Prostate gland (tissue), 2 donors: ENCODE results near the gene ATP2C1. TPM values are rescaled to one million over a fixed set of nuclear protein-coding genes. Genes with fewer than 3 reads are reported as not detected.

ENCODE experiments used
- DNase-seq: peaks from one replicate; pipeline ENCODE4 v3.0.0-alpha.2; 2019; ENCODE audit warnings: low spot score
- H3K27ac ChIP-seq, 2 donors: fragments of 200-600 bp; sonication (generic); 2 replicates each; pipeline ENCODE4 v1.5.1; 2017 to 2019
- H3K27me3 ChIP-seq: fragments of 200-600 bp; sonication (generic); replicated peaks from 2 replicates; pipeline ENCODE4 v1.5.1; 2019; ENCODE audit not compliant: insufficient read depth
- H3K36me3 ChIP-seq, 2 donors: fragments of 200-600 bp; sonication (generic); 1 replicate in 1 of 2; 2 replicates in 1 of 2; pipeline versions ENCODE4 v1.5.1 to v1.8.1; 2017 to 2019
- H3K4me1 ChIP-seq: fragments of 200-600 bp; sonication (generic); replicated peaks from 2 replicates; pipeline ENCODE4 v1.5.1; 2019
- H3K4me3 ChIP-seq, 2 donors: fragments of 200-600 bp; sonication (generic); 2 replicates each; pipeline ENCODE4 v1.5.1; 2017 to 2019
- H3K9me3 ChIP-seq: fragments of 200-600 bp; sonication (generic); 2 replicates; pipeline ENCODE4 v1.5.1; 2017
- POLR2A ChIP-seq: fragments of 450-650 bp; IDR thresholded peaks from one replicate; pipeline ENCODE4 v1.6.1; 2016; ENCODE audit warnings: antibody characterized with exemption, mild to moderate bottlenecking
- POLR2AphosphoS5 ChIP-seq: sonication (generic); formaldehyde crosslinking; IDR thresholded peaks from one replicate; pipeline ENCODE4 v1.6.1; 2017; ENCODE audit warnings: antibody characterized with exemption
- WGBS: methylation state at CpG from one replicate; pipeline ENCODE4 v1.1.5; 2018; 5-methylcytosine and 5-hydroxymethylcytosine counted together
- intact Hi-C: fragments of 100-400 bp; cut with DNase I; formaldehyde crosslinking; loops from one replicate; pipeline ENCODE4 v1.14.2; 2022
- total RNA-seq, 2 donors: library from RNA; depleted of rRNA; stranded (reverse); fragments of >200 nt; gene quantifications; one replicate each; pipeline ENCODE4 v1.1.0, GENCODE V29; 2016
- TF ChIP-seq, protein P1 (sequence below), 4 experiments: fragments of 200-600 bp in 2 of 4; fragments of 450-650 bp in 2 of 4; sonication (generic) in 2 of 4; IDR thresholded peaks; 1 replicate in 3 of 4; 2 replicates in 1 of 4; pipeline ENCODE4 v1.5.1; 2016 to 2019; ENCODE audit warnings: antibody characterized with exemption in 4 of 4, mild to moderate bottlenecking in 2 of 4, moderate library complexity in 2 of 4

Gene ATP2C1
- total RNA-seq, 2 donors from 2014 or later = 123 to 158 TPM

DNA sequence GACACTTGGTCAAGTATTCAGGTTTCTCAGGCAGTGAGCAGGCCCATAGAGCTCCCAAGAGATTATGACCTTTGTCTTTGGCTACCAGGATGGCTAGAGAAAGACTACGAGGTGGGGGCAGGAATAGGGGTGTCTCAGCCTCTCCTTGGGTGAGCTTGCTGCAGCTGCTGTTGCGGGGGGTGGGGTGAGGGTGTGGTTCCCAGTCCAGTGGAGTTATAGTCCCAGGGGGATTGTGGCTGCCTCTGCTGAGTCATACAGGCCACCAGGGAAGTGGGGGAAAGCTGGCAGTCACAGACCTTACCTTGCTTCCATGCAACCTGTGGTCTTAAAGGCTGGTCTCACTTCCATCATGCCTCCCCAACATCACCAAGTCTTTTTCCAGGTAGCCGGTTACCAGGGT lies 31.7 kb downstream of the ATP2C1 start:
- Histone ChIP-seq H3K36me3 (no peaks in the 10 kb centered on the region), H3K9me3 (no peaks in the 10 kb centered on the region), H3K27ac (no peak overlapping the region), H3K4me3 (no peak overlapping the region), H3K27me3 (no peaks in the 10 kb centered on the region), H3K4me1 (no peaks in the 10 kb centered on the region)
- 100% methylated on average over 3 of the region's 3 CpGs for WGBS
- intact Hi-C loops = no loop called here
- TF ChIP-seq, protein P1, sequence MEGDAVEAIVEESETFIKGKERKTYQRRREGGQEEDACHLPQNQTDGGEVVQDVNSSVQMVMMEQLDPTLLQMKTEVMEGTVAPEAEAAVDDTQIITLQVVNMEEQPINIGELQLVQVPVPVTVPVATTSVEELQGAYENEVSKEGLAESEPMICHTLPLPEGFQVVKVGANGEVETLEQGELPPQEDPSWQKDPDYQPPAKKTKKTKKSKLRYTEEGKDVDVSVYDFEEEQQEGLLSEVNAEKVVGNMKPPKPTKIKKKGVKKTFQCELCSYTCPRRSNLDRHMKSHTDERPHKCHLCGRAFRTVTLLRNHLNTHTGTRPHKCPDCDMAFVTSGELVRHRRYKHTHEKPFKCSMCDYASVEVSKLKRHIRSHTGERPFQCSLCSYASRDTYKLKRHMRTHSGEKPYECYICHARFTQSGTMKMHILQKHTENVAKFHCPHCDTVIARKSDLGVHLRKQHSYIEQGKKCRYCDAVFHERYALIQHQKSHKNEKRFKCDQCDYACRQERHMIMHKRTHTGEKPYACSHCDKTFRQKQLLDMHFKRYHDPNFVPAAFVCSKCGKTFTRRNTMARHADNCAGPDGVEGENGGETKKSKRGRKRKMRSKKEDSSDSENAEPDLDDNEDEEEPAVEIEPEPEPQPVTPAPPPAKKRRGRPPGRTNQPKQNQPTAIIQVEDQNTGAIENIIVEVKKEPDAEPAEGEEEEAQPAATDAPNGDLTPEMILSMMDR (IDR thresholded peaks at IDR 0.05) = no peak
- TF ChIP-seq POLR2A (no peak), POLR2AphosphoS5 (no peak)
- no peak for DNase-seq

DNA sequence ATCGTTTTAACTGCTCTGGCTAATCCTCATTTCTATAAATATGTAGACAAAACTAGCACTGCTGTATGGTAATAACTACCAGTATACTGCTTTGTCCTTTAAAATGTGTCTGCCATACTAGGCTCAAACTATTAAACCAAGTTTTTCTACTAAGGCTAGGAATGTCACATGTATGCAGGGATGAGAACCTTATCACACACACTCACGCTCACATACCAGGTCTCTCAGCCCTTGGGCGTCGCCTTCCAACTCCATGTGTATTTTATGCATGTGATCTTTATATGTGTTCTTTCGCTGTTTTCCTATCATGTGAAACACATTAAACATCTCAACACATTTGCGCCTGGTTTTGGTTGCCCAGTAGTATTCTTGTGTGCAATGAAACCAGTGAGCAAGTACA lies 32.6 kb downstream of the ATP2C1 start:
- no peak for TF ChIP-seq POLR2AphosphoS5
- TF ChIP-seq, protein P1 (IDR thresholded peaks at IDR 0.05) = no peak
- no peak for TF ChIP-seq POLR2A
- no peak for DNase-seq
- intact Hi-C loops = no loop called here
- WGBS = 78% methylated on average over 6 of the region's 6 CpGs
- Histone ChIP-seq H3K4me3 (no peak overlapping the region), H3K4me1 (no peaks in the 10 kb centered on the region), H3K27ac (no peak overlapping the region), H3K27me3 (no peaks in the 10 kb centered on the region), H3K9me3 (no peaks in the 10 kb centered on the region), H3K36me3 (no peaks in the 10 kb centered on the region)

DNA sequence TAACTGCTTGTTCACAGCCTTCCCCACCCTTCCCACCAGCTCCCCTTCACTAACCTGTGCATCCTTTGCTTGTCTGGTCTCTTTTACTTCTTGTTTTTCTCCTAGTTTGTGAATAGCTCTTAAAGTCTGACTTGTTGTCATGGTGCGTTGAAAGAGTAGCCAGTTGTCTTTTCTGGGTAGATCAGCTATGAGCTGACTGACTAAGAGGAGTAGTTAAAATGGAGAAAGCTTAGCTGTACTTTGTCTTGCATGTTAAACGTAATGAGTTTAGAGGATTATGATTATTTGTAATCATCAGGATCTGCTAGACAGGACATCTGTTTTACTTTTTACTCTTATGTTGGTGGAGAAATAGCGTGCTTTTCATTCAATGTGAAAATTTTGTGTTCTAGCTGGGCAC lies 35.9 kb downstream of the ATP2C1 start:
- H3K27me3 ChIP-seq = no peaks in the 10 kb centered on the region
- H3K36me3 ChIP-seq = no peaks in the 10 kb centered on the region
- intact Hi-C loops = no loop called here
- H3K9me3 ChIP-seq = no peaks in the 10 kb centered on the region
- DNase-seq = no peak
- no peak for TF ChIP-seq POLR2AphosphoS5
- TF ChIP-seq POLR2A = no peak
- TF ChIP-seq, protein P1 (IDR thresholded peaks at IDR 0.05) = no peak
- H3K4me3 ChIP-seq = no peak overlapping the region
- no peaks in the 10 kb centered on the region for H3K4me1 ChIP-seq
- 65% methylated on average over 3 of the region's 3 CpGs for WGBS
- no peak overlapping the region for H3K27ac ChIP-seq

DNA sequence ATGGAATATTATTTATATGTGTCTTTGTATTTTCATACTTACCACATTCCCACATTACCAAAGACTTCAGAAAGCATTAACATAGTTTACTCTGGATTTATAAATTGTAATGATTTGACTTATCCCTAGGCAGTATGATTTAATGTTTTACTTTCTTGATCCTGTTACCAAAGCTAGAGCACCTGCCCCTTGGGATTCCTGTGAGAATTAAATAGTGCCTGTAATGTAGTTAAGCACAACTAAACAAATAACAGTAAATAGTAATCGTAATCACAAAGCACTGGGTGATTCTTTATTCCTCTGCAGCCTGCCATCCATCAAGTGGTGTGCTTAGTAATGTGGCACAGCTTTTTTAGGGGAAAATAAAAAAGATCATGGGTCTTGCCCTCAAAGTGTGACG lies 39.1 kb downstream of the ATP2C1 start:
- Histone ChIP-seq H3K27ac (no peak overlapping the region), H3K36me3 (no peaks in the 10 kb centered on the region), H3K4me1 (no peaks in the 10 kb centered on the region), H3K27me3 (no peaks in the 10 kb centered on the region), H3K9me3 (no peaks in the 10 kb centered on the region), H3K4me3 (no peak overlapping the region)
- 77% methylated on average over 2 of the region's 2 CpGs for WGBS
- intact Hi-C loops = no loop called here
- TF ChIP-seq POLR2AphosphoS5 = no peak
- no peak for TF ChIP-seq POLR2A
- TF ChIP-seq, protein P1 (IDR thresholded peaks at IDR 0.05) = no peak
- DNase-seq = no peak

DNA sequence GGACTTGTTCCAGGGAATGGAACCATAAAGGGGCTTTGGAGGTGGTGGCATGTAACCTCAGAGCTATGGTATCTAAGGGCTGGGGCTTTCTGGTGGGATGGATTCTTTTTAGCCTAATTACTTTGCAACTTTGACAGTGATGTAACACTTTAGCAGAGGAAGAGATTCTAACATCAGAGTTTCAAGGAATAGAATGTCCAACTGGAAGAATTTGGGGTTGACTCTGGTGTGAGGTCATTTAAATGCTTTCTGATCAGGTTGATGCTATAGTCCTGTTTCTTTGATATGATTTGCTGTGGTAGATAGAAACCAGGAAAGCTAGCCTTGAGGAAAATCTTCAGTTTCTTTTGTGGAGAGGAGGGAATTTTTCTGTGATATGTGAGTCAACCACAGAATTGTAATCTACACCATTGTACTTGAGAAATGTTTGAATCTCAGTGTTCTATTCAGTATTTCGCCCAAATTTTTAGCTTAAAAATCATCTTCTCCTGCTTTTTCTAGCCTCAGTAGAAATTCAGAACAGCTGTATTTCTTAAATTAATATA lies 40.0 kb downstream of the ATP2C1 start:
- no peaks in the 10 kb centered on the region for H3K4me1 ChIP-seq
- DNase-seq = no peak
- no peaks in the 10 kb centered on the region for H3K27me3 ChIP-seq
- no peak for TF ChIP-seq POLR2AphosphoS5
- TF ChIP-seq, protein P1 (IDR thresholded peaks at IDR 0.05) = no peak
- TF ChIP-seq POLR2A = no peak
- H3K9me3 ChIP-seq = no peaks in the 10 kb centered on the region
- no peak overlapping the region for H3K4me3 ChIP-seq
- intact Hi-C loops = no loop called here
- H3K36me3 ChIP-seq = no peaks in the 10 kb centered on the region
- 94% methylated on average over 1 of the region's 1 CpG for WGBS
- no peak overlapping the region for H3K27ac ChIP-seq
